Omental fat pad (tissue), 4 donors: Measurements from ENCODE around the gene ATP6V0C. TPM values are rescaled to one million over a fixed set of nuclear protein-coding genes. Genes with fewer than 3 reads are reported as not detected.

ENCODE experiments used
- ATAC-seq: fragments of 150-250 bp; one replicate; pipeline ENCODE4 v1.9.1; 2016; ENCODE audit warnings: mild to moderate bottlenecking, moderate library complexity; ENCODE audit not compliant: low FRiP score
- DNase-seq: peaks from one replicate; pipeline ENCODE4 v3.0.0-alpha.2; 2019; ENCODE audit warnings: low spot score
- CTCF ChIP-seq, 3 donors: fragments of 450-650 bp; IDR thresholded peaks; one replicate each; pipeline ENCODE4 v1.5.1; 2016 to 2017; ENCODE audit warnings: antibody characterized with exemption in 3 of 3, mild to moderate bottlenecking in 3 of 3, moderate library complexity in 2 of 3
- total RNA-seq, 4 donors: library from RNA; depleted of rRNA; stranded (reverse); fragments of >200 nt; gene quantifications; one replicate each; pipeline ENCODE4 v1.1.0, GENCODE V29; 2016

ATP6V0C gene
- total RNA-seq, 4 donors from 2014 or later = 43.5 to 113 (median 67.9) TPM

GRCh38 chr16:2518823-2519710 is 5.3 kb downstream of the ATP6V0C start:
- DNase-seq (no peak), ATAC-seq (no peak)
- TF ChIP-seq CTCF (IDR thresholded peaks at IDR 0.05) = no peak

GRCh38 chr16:2519711-2520080 is 5.9 kb downstream of the ATP6V0C start:
- DNase-seq = no peak
- peak; percentile 1 for ATAC-seq

GRCh38 chr16:2520097-2520783 is 6.5 kb downstream of the ATP6V0C start, which contains the start of gene AMDHD2:
AMDHD2 (plus strand) TSS chr16:2520371; CDS start chr16:2520459, 88 bp downstream.
- no peak for TF ChIP-seq CTCF (IDR thresholded peaks at IDR 0.05)
- ATAC-seq = peak; percentile 58
- peak; percentile 82 for DNase-seq

More at GRCh38 chr16:2519711-2520080, 5.9 kb downstream of the ATP6V0C start:
- no peak for TF ChIP-seq CTCF (IDR thresholded peaks at IDR 0.05)

GRCh38 chr16:2520784-2521531 is 7.2 kb downstream of the ATP6V0C start:
- no peak for DNase-seq
- ATAC-seq = no peak
- TF ChIP-seq CTCF (IDR thresholded peaks at IDR 0.05) = no peak

- no peak for DNase-seq
- no peak for ATAC-seq
- TF ChIP-seq CTCF (IDR thresholded peaks at IDR 0.05) = no peak
Observed at GRCh38 chr16:2523801-2524231, 10.1 kb downstream of the ATP6V0C start.

GRCh38 chr16:2524339-2524938 is 10.7 kb downstream of the ATP6V0C start:
- TF ChIP-seq CTCF (IDR thresholded peaks at IDR 0.05) = no peak
- DNase-seq (no peak), ATAC-seq (no peak)
